ENCODE measurements around the gene NF1.

GRCh38 chr17:31318298-31318801, 223.6 kb downstream of the NF1 start:
- TF ChIP-seq CTCF (IDR thresholded peaks at IDR 0.05) = no peak
- peak in 1 of 2 donors; percentile 9 for TF ChIP-seq POLR2A (IDR thresholded peaks at IDR 0.05)

Data from Peyer's patch (tissue), 4 donors.